Measurements from ENCODE around the gene IGFL4. TPM values are rescaled to one million over a fixed set of nuclear protein-coding genes. Genes with fewer than 3 reads are reported as not detected.
A peak's percentile ranks its signal among the peaks of the same experiment; 100 is the strongest.

IGFL4 gene
- total and polyA plus RNA-seq, 9 of the 15 experiments (the other 6 are each of a cell fraction or from before 2014, with no cell fraction given), result not detected

- TF ChIP-seq THRB (CRISPR knock-in tag; conservative IDR thresholded peaks at IDR 0.05) (no peak), ID3 (CRISPR knock-in tag; IDR thresholded peaks at IDR 0.05) (no peak), ID3 (tag; IDR thresholded peaks at IDR 0.05) (no peak), RB1 (IDR thresholded peaks at IDR 0.05; ENCODE audit: low read depth) (peak; percentile 56; the same call in 1 of the 2 replicates), RCOR1 (IDR thresholded peaks at IDR 0.05; ENCODE audit: borderline replicate concordance in 1 of 2, low read depth in 2 of 2, low read length in 2 of 2) (peak in 1 of 2 experiments; percentile 60; a peak in 1 of 4 replicates), KAT2B (IDR thresholded peaks at IDR 0.05; ENCODE audit: low read depth, low read length) (no peak), POLR2G (IDR thresholded peaks at IDR 0.05; ENCODE audit: low read depth, low read length) (peak; percentile 42; the same call in 1 of the 2 replicates), XRCC4 (IDR thresholded peaks at IDR 0.05; ENCODE audit: extremely low read depth, insufficient read depth, insufficient read length) (no peak), HDAC8 (tag; IDR thresholded peaks at IDR 0.05) (no peak), JUNB (CRISPR knock-in tag; conservative IDR thresholded peaks at IDR 0.05) (no peak), GABPB1 (CRISPR knock-in tag; IDR thresholded peaks at IDR 0.05) (peak; percentile 41; the same call in 1 of the 2 replicates), MYC (IDR thresholded peaks at IDR 0.05; ENCODE audit: low read depth, low read length) (0 out of 2 replicates have a peak, but pooled peaks have one; percentile 17), MYC (CRISPR knock-in tag; IDR thresholded peaks at IDR 0.05; ENCODE audit: borderline replicate concordance, low read depth) (no peak), CAMTA2 (CRISPR knock-in tag; conservative IDR thresholded peaks at IDR 0.05) (no peak), ARID2 (IDR thresholded peaks at IDR 0.05) (0 out of 2 replicates have a peak, but pooled peaks have one; percentile 41), PYGO2 (tag; IDR thresholded peaks at IDR 0.05) (no peak), ZNF512 (tag; IDR thresholded peaks at IDR 0.05) (no peak), ZFP36 (IDR thresholded peaks at IDR 0.05; ENCODE audit: low read depth, low read length, partially characterized antibody) (peak; percentile 22), HDAC3 (IDR thresholded peaks at IDR 0.05; ENCODE audit: borderline replicate concordance, partially characterized antibody) (no peak), HOXB6 (CRISPR knock-in tag; IDR thresholded peaks at IDR 0.05; ENCODE audit: borderline replicate concordance) (no peak), HNRNPLL (IDR thresholded peaks at IDR 0.05; ENCODE audit: low read depth, low read length, poor library complexity, severe bottlenecking) (peak; percentile 65), CTBP1 (IDR thresholded peaks at IDR 0.05; ENCODE audit: borderline replicate concordance) (peak; percentile 94), NRF1 (conservative IDR thresholded peaks at IDR 0.05 in 1 of 2, IDR thresholded peaks at IDR 0.05 in 1 of 2) (peak; percentile 75 to 79)
- TF ChIP-seq, protein P1, sequence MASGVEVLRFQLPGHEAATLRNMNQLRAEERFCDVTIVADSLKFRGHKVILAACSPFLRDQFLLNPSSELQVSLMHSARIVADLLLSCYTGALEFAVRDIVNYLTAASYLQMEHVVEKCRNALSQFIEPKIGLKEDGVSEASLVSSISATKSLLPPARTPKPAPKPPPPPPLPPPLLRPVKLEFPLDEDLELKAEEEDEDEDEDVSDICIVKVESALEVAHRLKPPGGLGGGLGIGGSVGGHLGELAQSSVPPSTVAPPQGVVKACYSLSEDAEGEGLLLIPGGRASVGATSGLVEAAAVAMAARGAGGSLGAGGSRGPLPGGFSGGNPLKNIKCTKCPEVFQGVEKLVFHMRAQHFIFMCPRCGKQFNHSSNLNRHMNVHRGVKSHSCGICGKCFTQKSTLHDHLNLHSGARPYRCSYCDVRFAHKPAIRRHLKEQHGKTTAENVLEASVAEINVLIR (CRISPR knock-in tag; IDR thresholded peaks at IDR 0.05), result no peak
These were observed 36.4 kb upstream of the IGFL4 start (continued) for GRCh38 chr19:46076951-46077814.
